WTC11 (cell line): ENCODE data around the gene REEP1. TPM values are rescaled to one million over a fixed set of nuclear protein-coding genes. Genes with fewer than 3 reads are reported as not detected.

ENCODE experiments used
- ATAC-seq: fragments of 200-7000 bp; cut with Tn5 transposase; 2 replicates; pipeline ENCODE4 v1.10.0; 2021; ENCODE audit warnings: mild to moderate bottlenecking, moderate library complexity
- CTCF ChIA-PET: fragments of 300-600 bp; sonication (Branson Sonifier 250); formaldehyde crosslinking; loops from one replicate; lab custom pipeline; 2021; ENCODE audit warnings: antibody characterized with exemption; lab: Charles Lee
- POLR2A ChIA-PET: fragments of 350-600 bp; sonication (Branson Sonifier 250); formaldehyde crosslinking; loops from one replicate; lab custom pipeline; 2021; ENCODE audit warnings: antibody characterized with exemption; lab: Charles Lee
- DNase-seq: peaks from one replicate; pipeline ENCODE4 v3.0.0; 2021; ENCODE audit warnings: low spot score
- H3K27ac Mint-ChIP-seq: 2 replicates; pipeline ENCODE4 v1.8.0; 2021; ENCODE audit warnings: mixed read lengths
- H3K27me3 Mint-ChIP-seq: 2 replicates; pipeline ENCODE4 v1.8.0; 2021; ENCODE audit warnings: low read depth, mild to moderate bottlenecking, moderate library complexity, mixed read lengths
- H3K36me3 Mint-ChIP-seq: 2 replicates; pipeline ENCODE4 v1.8.0; 2021; ENCODE audit warnings: mixed read lengths
- H3K4me1 Mint-ChIP-seq: 2 replicates; pipeline ENCODE4 v1.8.0; 2022; ENCODE audit warnings: mixed read lengths
- H3K4me3 Mint-ChIP-seq: 2 replicates; pipeline ENCODE4 v1.8.0; 2021; ENCODE audit warnings: mild to moderate bottlenecking, moderate library complexity, mixed read lengths
- H3K9me3 Mint-ChIP-seq: 2 replicates; pipeline ENCODE4 v1.8.0; 2021; ENCODE audit warnings: mixed read lengths
- AFF4 ChIP-seq: sonication (generic); formaldehyde crosslinking; IDR thresholded peaks from 2 replicates; pipeline ENCODE4 v1.8.1; 2023; ENCODE audit warnings: mild to moderate bottlenecking, missing genetic modification reagents, borderline replicate concordance
- ATF3 ChIP-seq: sonication (generic); formaldehyde crosslinking; conservative IDR thresholded peaks from 2 replicates; pipeline ENCODE4 v1.8.1; 2022; ENCODE audit warnings: mild to moderate bottlenecking, missing genetic modification reagents
- ESRRA ChIP-seq: sonication (generic); formaldehyde crosslinking; IDR thresholded peaks from 2 replicates; pipeline ENCODE4 v1.8.1; 2022; ENCODE audit warnings: mild to moderate bottlenecking, missing genetic modification reagents, borderline replicate concordance
- ETV6 ChIP-seq: sonication (generic); formaldehyde crosslinking; IDR thresholded peaks from 2 replicates; pipeline ENCODE4 v1.8.1; 2022; ENCODE audit warnings: mild to moderate bottlenecking, missing genetic modification reagents
- FOXP4 ChIP-seq: sonication (generic); formaldehyde crosslinking; IDR thresholded peaks from 2 replicates; pipeline ENCODE4 v1.8.0; 2022; ENCODE audit warnings: mild to moderate bottlenecking, missing genetic modification reagents
- NFE2L1 ChIP-seq: sonication (generic); formaldehyde crosslinking; IDR thresholded peaks from 2 replicates; pipeline ENCODE4 v1.8.1; 2023; ENCODE audit warnings: missing genetic modification reagents
- NR3C1 ChIP-seq: sonication (generic); formaldehyde crosslinking; conservative IDR thresholded peaks from 2 replicates; pipeline ENCODE4 v1.8.1; 2023; ENCODE audit warnings: low read depth, mild to moderate bottlenecking, missing genetic modification reagents
- PRRX2 ChIP-seq: fragments of 250-450 bp; sonication (Bioruptor Pico); IDR thresholded peaks from 2 replicates; pipeline ENCODE4 v1.8.0; 2021; ENCODE audit warnings: mild to moderate bottlenecking
- SMAD3 ChIP-seq: sonication (generic); formaldehyde crosslinking; IDR thresholded peaks from 2 replicates; pipeline ENCODE4 v1.8.0; 2022; ENCODE audit warnings: missing genetic modification reagents, mild to moderate bottlenecking, borderline replicate concordance
- STAT6 ChIP-seq: sonication (generic); formaldehyde crosslinking; conservative IDR thresholded peaks from 2 replicates; pipeline ENCODE4 v1.8.1; 2023; ENCODE audit warnings: mild to moderate bottlenecking, low read depth, missing genetic modification reagents, moderate library complexity
- ZBTB21 ChIP-seq: sonication (generic); formaldehyde crosslinking; IDR thresholded peaks from 2 replicates; pipeline ENCODE4 v1.8.1; 2023; ENCODE audit warnings: mild to moderate bottlenecking, missing genetic modification reagents, borderline replicate concordance
- ZMAT4 ChIP-seq: fragments of 250-450 bp; sonication (Bioruptor Pico); IDR thresholded peaks from 2 replicates; pipeline ENCODE4 v1.9.0; 2021; ENCODE audit warnings: mild to moderate bottlenecking
- ZNF263 ChIP-seq: sonication (generic); formaldehyde crosslinking; IDR thresholded peaks from 2 replicates; pipeline ENCODE4 v1.8.1; 2022; ENCODE audit warnings: low read depth, mild to moderate bottlenecking, moderate library complexity, missing genetic modification reagents
- ZNF396 ChIP-seq: fragments of 250-450 bp; sonication (Bioruptor Pico); IDR thresholded peaks from 2 replicates; pipeline ENCODE4 v1.8.0; 2021; ENCODE audit warnings: mild to moderate bottlenecking, moderate library complexity, borderline replicate concordance
- total RNA-seq: library from RNA; stranded (reverse); gene quantifications from 3 replicates; pipeline ENCODE4 v1.2.3, GENCODE V29; 2021
- TF ChIP-seq, protein P1 (sequence below): sonication (generic); formaldehyde crosslinking; IDR thresholded peaks from 2 replicates; pipeline ENCODE4 v1.8.1; 2022; ENCODE audit warnings: missing genetic modification reagents, borderline replicate concordance
- TF ChIP-seq, protein P2 (sequence below): sonication (generic); formaldehyde crosslinking; IDR thresholded peaks from 2 replicates; pipeline ENCODE4 v1.8.1; 2023; ENCODE audit warnings: mild to moderate bottlenecking, moderate library complexity, missing genetic modification reagents
- TF ChIP-seq, protein P3 (sequence below): sonication (generic); formaldehyde crosslinking; IDR thresholded peaks from 2 replicates; pipeline ENCODE4 v1.8.1; 2022; ENCODE audit warnings: low read depth, mild to moderate bottlenecking, moderate library complexity, missing genetic modification reagents, borderline replicate concordance

Gene REEP1
- total RNA-seq, 1 experiment from 2014 or later, result 1.9 TPM

- TF ChIP-seq, protein P1, sequence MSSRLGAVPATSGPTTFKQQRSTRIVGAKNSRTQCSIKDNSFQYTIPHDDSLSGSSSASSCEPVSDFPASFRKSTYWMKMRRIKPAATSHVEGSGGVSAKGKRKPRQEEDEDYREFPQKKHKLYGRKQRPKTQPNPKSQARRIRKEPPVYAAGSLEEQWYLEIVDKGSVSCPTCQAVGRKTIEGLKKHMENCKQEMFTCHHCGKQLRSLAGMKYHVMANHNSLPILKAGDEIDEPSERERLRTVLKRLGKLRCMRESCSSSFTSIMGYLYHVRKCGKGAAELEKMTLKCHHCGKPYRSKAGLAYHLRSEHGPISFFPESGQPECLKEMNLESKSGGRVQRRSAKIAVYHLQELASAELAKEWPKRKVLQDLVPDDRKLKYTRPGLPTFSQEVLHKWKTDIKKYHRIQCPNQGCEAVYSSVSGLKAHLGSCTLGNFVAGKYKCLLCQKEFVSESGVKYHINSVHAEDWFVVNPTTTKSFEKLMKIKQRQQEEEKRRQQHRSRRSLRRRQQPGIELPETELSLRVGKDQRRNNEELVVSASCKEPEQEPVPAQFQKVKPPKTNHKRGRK (CRISPR knock-in tag), result no peak
- TF ChIP-seq ZMAT4 (CRISPR knock-in tag), result no peak
- no peak for TF ChIP-seq ZBTB21
- no peak for TF ChIP-seq STAT6 (CRISPR knock-in tag)
- no peak for TF ChIP-seq ESRRA
- TF ChIP-seq, protein P2, sequence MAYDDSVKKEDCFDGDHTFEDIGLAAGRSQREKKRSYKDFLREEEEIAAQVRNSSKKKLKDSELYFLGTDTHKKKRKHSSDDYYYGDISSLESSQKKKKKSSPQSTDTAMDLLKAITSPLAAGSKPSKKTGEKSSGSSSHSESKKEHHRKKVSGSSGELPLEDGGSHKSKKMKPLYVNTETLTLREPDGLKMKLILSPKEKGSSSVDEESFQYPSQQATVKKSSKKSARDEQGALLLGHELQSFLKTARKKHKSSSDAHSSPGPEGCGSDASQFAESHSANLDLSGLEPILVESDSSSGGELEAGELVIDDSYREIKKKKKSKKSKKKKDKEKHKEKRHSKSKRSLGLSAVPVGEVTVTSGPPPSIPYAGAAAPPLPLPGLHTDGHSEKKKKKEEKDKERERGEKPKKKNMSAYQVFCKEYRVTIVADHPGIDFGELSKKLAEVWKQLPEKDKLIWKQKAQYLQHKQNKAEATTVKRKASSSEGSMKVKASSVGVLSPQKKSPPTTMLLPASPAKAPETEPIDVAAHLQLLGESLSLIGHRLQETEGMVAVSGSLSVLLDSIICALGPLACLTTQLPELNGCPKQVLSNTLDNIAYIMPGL, result no peak
- TF ChIP-seq, protein P3, sequence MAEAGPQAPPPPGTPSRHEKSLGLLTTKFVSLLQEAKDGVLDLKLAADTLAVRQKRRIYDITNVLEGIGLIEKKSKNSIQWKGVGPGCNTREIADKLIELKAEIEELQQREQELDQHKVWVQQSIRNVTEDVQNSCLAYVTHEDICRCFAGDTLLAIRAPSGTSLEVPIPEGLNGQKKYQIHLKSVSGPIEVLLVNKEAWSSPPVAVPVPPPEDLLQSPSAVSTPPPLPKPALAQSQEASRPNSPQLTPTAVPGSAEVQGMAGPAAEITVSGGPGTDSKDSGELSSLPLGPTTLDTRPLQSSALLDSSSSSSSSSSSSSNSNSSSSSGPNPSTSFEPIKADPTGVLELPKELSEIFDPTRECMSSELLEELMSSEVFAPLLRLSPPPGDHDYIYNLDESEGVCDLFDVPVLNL (CRISPR knock-in tag), result no peak
- TF ChIP-seq ATF3, result no peak
- no peak for TF ChIP-seq NFE2L1 (CRISPR knock-in tag)
These were observed 109.7 kb downstream of the REEP1 start (continued) for GRCh38 chr2:86227685-86228084.

DNA sequence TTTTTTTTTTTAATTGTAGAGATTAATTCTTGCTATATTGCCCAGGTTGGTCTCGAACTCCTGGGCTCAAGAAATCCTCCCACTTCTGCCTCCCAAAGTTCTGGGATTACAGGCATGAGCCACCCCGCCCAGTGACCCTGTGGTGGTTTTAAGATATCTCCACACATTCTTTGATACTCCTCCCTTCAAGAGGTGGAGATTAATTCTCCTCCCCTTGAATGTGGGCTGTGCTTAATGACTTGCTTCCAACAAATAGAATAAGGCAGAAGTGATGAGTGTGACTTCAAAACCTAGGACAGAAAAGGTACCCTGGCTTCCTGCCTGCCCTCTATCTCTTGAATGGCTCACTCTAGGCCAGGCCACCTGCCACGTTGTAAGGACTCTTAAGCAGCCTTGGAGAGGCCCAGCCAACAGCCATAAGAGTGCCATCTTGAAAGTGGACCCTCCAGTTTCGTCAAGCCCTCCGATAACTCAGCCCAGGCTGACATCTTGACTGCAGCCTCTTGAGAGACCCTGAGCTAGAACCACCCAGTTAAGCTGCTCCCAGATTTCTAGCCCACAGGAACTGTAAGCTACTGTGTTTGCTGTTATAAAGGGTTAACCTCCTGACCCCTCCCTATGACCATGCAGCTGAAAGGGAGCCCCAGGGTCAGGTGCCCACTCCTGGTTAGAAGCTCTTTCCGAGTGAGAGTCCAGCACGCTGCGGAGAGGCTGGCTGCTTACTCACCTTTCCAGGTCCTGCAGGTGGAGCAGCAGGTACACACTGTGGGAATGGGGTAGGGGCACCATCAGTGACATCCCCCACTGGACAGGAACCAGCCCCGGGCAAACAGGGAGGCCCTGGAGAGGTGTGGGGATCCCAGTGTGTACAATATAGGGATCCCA lies 110.5 kb downstream of the REEP1 start:
- Mint-ChIP-seq H3K36me3 (no peaks in the 10 kb centered on the region), H3K9me3 (no peaks in the 10 kb centered on the region), H3K4me3 (no peak overlapping the region), H3K27me3 (no peaks in the 10 kb centered on the region), H3K27ac (no peak overlapping the region), H3K4me1 (peaks cover 13% of the 10 kb centered on the region)
- no peak for DNase-seq
- POLR2A ChIA-PET, result interaction anchor here (0.7 kb wide), 1 partner anchor 407 kb away, joined by 3 read pairs; no protein-coding TSS in a partner anchor
- CTCF ChIA-PET, result no interaction called here
- TF ChIP-seq AFF4 (no peak), ZNF263 (CRISPR knock-in tag) (no peak), FOXP4 (CRISPR knock-in tag) (no peak), ZNF396 (no peak), NR3C1 (CRISPR knock-in tag) (no peak), ETV6 (CRISPR knock-in tag) (no peak), PRRX2 (CRISPR knock-in tag) (no peak), SMAD3 (CRISPR knock-in tag) (no peak)
- TF ChIP-seq, protein P2, result no peak
- no peak for ATAC-seq
